Peyer's patch (tissue), 4 donors: Measurements from ENCODE around the gene NVL.

Source experiments
- CTCF ChIP-seq, 6 experiments: fragments of 450-650 bp in 4 of 6; fragments of 200-600 bp in 2 of 6; sonication (generic) in 1 of 6; IDR thresholded peaks; one replicate each; pipeline ENCODE4 v1.5.1; 2017 to 2019; ENCODE audit warnings: antibody characterized with exemption in 6 of 6, mild to moderate bottlenecking in 3 of 6, moderate library complexity in 1 of 6
- POLR2A ChIP-seq, 2 donors: fragments of 450-650 bp; IDR thresholded peaks; one replicate each; pipeline ENCODE4 v1.5.1; 2017; ENCODE audit warnings: antibody characterized with exemption in 2 of 2, mild to moderate bottlenecking in 2 of 2, moderate library complexity in 2 of 2

GRCh38 chr1:224343679-224344078 lies 13.7 kb upstream of the NVL start:
- TF ChIP-seq POLR2A (IDR thresholded peaks at IDR 0.05) (no peak), CTCF (IDR thresholded peaks at IDR 0.05) (no peak)
